AG04450 (cell line): ENCODE data around the gene XPNPEP2. TPM values are rescaled to one million over a fixed set of nuclear protein-coding genes. Genes with fewer than 3 reads are reported as not detected.

Experiments
- CTCF ChIA-PET: fragments of 300-600, 350-600 bp; formaldehyde crosslinking; extraction: SDS; loops from one replicate; lab custom pipeline; 2022; ENCODE audit warnings: antibody characterized with exemption, inconsistent platforms; lab: Charles Lee
- POLR2A ChIA-PET: fragments of 350-600 bp; formaldehyde crosslinking; extraction: SDS; loops from one replicate; lab custom pipeline; 2021; ENCODE audit warnings: antibody characterized with exemption, inconsistent platforms; lab: Yijun Ruan, JAX
- DNase-seq: peaks from one replicate; pipeline ENCODE4 v3.0.0-alpha.2; 2011; ENCODE audit warnings: low read depth, low spot score
- H3K27ac ChIP-seq: one replicate; pipeline ENCODE4 v1.5.1; 2012; ENCODE audit warnings: low read depth, low read length, control low read depth
- H3K27me3 ChIP-seq: one replicate; pipeline ENCODE4 v1.6.0; 2012; ENCODE audit warnings: low read length; ENCODE audit not compliant: control insufficient read depth, insufficient read depth
- H3K4me3 ChIP-seq: 2 replicates; pipeline ENCODE4 v1.5.1; 2011; ENCODE audit warnings: mild to moderate bottlenecking, low read depth, low read length, control low read depth
- H3K9me3 ChIP-seq: 2 replicates; pipeline ENCODE4 v1.5.1; 2012; ENCODE audit warnings: low read length; ENCODE audit not compliant: control insufficient read depth, insufficient read depth
- polyA plus RNA-seq: library from polyadenylated mRNA; depleted of rRNA; stranded (reverse); fragments of >200 nt; gene quantifications from 2 replicates; pipeline ENCODE4 v1.2.3, GENCODE V29; 2011
- TF ChIP-seq, protein P1 (sequence below): IDR thresholded peaks from 2 replicates; pipeline ENCODE4 v1.5.1; 2011; ENCODE audit warnings: low read depth, low read length, control low read depth, inconsistent platforms

XPNPEP2 gene
- polyA plus RNA-seq, 1 experiment, result 0.45 TPM

DNA sequence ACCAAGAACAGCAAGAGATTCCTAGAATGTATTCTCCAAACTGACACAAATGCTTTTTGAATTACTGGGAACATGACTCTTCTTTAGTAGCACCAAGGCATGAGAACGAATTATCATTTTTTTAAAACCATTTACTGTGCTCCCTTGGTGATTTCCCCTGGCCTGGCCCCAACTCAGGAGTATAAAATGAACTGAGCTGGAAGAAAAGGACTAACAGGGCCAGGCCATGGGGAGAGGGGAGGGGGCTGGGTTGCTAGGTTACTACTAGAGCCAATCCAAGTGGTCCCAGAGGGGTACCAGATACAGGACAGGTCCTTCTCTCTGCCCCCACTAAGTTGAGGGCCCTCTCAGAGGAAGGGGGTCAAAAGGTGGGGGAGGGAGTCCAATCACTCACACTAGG, 64.1 kb downstream of the XPNPEP2 start:
- TF ChIP-seq, protein P1, sequence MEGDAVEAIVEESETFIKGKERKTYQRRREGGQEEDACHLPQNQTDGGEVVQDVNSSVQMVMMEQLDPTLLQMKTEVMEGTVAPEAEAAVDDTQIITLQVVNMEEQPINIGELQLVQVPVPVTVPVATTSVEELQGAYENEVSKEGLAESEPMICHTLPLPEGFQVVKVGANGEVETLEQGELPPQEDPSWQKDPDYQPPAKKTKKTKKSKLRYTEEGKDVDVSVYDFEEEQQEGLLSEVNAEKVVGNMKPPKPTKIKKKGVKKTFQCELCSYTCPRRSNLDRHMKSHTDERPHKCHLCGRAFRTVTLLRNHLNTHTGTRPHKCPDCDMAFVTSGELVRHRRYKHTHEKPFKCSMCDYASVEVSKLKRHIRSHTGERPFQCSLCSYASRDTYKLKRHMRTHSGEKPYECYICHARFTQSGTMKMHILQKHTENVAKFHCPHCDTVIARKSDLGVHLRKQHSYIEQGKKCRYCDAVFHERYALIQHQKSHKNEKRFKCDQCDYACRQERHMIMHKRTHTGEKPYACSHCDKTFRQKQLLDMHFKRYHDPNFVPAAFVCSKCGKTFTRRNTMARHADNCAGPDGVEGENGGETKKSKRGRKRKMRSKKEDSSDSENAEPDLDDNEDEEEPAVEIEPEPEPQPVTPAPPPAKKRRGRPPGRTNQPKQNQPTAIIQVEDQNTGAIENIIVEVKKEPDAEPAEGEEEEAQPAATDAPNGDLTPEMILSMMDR, result no peak
- Histone ChIP-seq H3K27ac (no peak overlapping the region), H3K27me3 (no peaks in the 10 kb centered on the region), H3K4me3 (no peak overlapping the region), H3K9me3 (no peaks in the 10 kb centered on the region)
- no peak for DNase-seq
- ChIA-PET CTCF (interaction anchor here (0.6 kb wide), 1 partner anchor 30 kb away, joined by 3 read pairs; no protein-coding TSS in a partner anchor), POLR2A (no interaction called here)

DNA sequence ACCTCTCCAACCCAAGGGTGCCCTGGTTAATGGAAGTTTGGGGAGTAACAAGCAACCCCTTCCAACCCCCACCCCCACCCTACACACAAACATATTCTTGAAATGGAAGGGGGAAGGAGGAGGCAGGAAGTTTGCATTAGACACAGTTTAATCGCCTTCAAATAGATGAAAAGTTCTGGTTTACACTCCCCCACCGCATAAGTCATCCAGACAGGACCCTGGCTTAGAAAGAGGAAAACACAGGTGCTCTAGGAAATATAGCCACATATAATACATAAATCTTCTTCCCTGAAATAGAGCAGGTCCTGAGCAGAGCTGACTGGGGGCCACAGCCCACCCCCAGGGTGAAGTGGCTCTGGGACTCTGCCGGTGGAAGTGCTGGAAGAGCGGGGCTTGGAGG, 66.0 kb downstream of the XPNPEP2 start:
- H3K9me3 ChIP-seq, result no peaks in the 10 kb centered on the region
- no peak for DNase-seq
- H3K27ac ChIP-seq, result no peak overlapping the region
- H3K27me3 ChIP-seq, result no peaks in the 10 kb centered on the region
- no peak overlapping the region for H3K4me3 ChIP-seq
- CTCF ChIA-PET, result no interaction called here
- TF ChIP-seq, protein P1, result no peak
- POLR2A ChIA-PET, result no interaction called here

DNA sequence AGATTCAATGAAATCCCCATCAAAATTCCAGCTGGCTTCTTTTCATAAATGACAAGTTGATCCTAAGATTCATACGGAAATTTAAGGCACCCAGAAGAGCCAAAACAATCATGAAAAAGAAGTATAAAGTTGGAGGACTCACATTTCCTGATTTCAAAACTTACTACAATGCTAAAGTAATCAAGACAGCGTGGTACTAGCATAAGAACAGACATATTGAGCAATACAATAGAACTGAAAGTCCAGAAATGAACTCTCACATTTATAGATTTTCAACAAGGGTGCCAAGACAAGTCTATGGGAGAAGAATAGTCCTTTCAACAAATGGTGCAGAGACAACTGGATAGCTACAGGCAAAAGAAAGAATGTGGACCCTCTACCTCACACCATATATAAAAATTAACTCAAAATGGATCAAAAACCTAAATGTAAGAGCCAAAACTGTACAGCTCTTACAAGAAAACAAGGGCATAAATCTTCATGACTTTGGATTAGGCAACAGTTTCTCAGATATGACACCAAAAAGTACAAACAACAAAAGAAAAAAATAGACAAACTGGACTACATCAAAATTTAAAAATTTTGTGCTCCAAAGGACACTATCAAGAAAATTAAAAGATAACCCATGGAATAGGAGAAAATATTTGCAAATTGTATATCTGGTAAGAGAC, 69.5 kb downstream of the XPNPEP2 start:
- DNase-seq, result no peak
- TF ChIP-seq, protein P1, result no peak
- no peak overlapping the region for H3K4me3 ChIP-seq
- H3K9me3 ChIP-seq, result no peaks in the 10 kb centered on the region
- ChIA-PET CTCF (no interaction called here), POLR2A (no interaction called here)
- H3K27me3 ChIP-seq, result no peaks in the 10 kb centered on the region
- H3K27ac ChIP-seq, result no peak overlapping the region

DNA sequence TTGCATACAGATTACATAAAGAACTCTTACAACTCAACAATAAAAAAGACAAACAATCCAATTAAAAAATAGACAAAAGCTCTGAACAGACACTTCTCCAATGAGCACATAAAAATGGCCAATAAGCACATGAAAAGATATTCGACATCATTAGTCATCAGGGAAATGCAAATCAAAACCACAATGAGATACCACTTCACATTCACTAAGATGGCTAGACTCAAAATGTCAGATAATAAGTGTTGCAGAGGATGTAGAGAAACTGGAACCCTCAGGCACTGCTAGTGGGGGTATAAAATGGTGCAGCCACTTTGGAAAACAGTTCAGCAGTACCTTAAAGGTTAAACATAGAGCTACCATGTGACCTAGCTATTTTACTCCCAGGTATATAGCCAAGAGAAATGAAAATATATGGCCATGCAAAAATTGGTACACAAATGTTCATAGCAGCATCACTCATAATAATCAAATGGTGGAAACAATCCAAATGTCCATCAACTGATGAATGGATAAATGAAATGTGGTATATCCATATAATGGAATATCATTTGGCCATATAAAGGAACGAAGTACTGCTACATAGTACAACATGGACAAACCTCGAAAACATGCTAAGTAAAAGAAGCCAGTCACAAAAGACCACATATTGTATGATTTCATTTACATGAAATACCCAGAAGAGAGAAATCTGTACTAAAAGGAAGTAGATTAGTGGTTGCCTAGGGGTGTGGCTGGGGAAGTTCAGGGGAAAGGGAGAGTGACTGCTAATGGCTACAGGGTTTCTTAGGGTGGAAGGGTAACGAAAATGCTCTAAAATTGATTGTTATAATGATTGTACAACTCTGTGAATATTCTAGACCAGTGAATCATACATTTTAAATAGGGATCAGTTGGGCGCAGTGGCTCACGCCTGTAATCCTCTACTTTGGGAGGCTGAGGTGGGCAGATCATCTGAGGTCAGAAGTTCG, 70.3 kb downstream of the XPNPEP2 start:
- no peak for DNase-seq
- ChIA-PET POLR2A (interaction anchor here (0.7 kb wide), 1 partner anchor 40 kb away, joined by 3 read pairs; no protein-coding TSS in a partner anchor), CTCF (no interaction called here)
- no peaks in the 10 kb centered on the region for H3K9me3 ChIP-seq
- no peaks in the 10 kb centered on the region for H3K27me3 ChIP-seq
- TF ChIP-seq, protein P1, result no peak
- H3K27ac ChIP-seq, result no peak overlapping the region
- H3K4me3 ChIP-seq, result no peak overlapping the region
